Mucosa of stomach (tissue), 1 donor: ENCODE measurements around the gene GCLC.
A peak's percentile ranks its signal among the peaks of the same experiment; 100 is the strongest.
"Not testable (repeated sequence)": the region's sequence is repeated elsewhere in the genome, so short reads cannot be mapped to it uniquely, and the experiment has no call there.

ENCODE experiments used
- H3K27me3 ChIP-seq: one replicate; pipeline ENCODE4 v1.7.0; 2013; ENCODE audit warnings: mild to moderate bottlenecking, low read length; ENCODE audit not compliant: control insufficient read depth, insufficient read depth
- H3K36me3 ChIP-seq: one replicate; pipeline ENCODE4 v1.7.0; 2013; ENCODE audit warnings: low read length; ENCODE audit not compliant: control insufficient read depth, insufficient read depth
- H3K4me1 ChIP-seq: one replicate; pipeline ENCODE4 v1.7.0; 2013; ENCODE audit warnings: mild to moderate bottlenecking, low read length; ENCODE audit not compliant: control insufficient read depth, insufficient read depth
- H3K4me3 ChIP-seq: one replicate; pipeline ENCODE4 v1.7.0; 2013; ENCODE audit warnings: low read length
- H3K9ac ChIP-seq: one replicate; pipeline ENCODE4 v1.7.0; 2013; ENCODE audit warnings: mild to moderate bottlenecking, low read length, moderate library complexity
- H3K9me3 ChIP-seq: one replicate; pipeline ENCODE4 v1.7.0; 2013; ENCODE audit warnings: mild to moderate bottlenecking, low read length, moderate library complexity; ENCODE audit not compliant: control insufficient read depth
- donor health status: Pancreatic carcinoma.

GCLC gene

GRCh38 chr6:53551681-53552080 is 6.8 kb upstream of the GCLC start:
- not testable (repeated sequence) for H3K9me3 ChIP-seq, H3K36me3 ChIP-seq, H3K4me3 ChIP-seq, H3K9ac ChIP-seq, H3K27me3 ChIP-seq
- H3K4me1 ChIP-seq: peaks cover 24% of the 10 kb centered on the region

- H3K36me3 ChIP-seq: no peaks in the 10 kb centered on the region
- H3K4me1 ChIP-seq: peaks cover 22% of the 10 kb centered on the region
- no peaks in the 10 kb centered on the region for H3K27me3 ChIP-seq
- H3K9me3 ChIP-seq: no peaks in the 10 kb centered on the region
- H3K9ac ChIP-seq: peak overlapping the region; percentile 66
- peak overlapping the region; percentile 73 for H3K4me3 ChIP-seq
Observed at GRCh38 chr6:53547811-53548496, 3.1 kb upstream of the GCLC start.

- peak overlapping the region; percentile 66 for H3K9ac ChIP-seq
Observed at GRCh38 chr6:53547166-53547810, 2.4 kb upstream of the GCLC start.

GRCh38 chr6:53546281-53546680 is 1.4 kb upstream of the GCLC start:
- Histone ChIP-seq H3K9ac (no peak overlapping the region), H3K4me1 (peaks cover 19% of the 10 kb centered on the region), H3K9me3 (no peaks in the 10 kb centered on the region), H3K27me3 (no peaks in the 10 kb centered on the region), H3K36me3 (no peaks in the 10 kb centered on the region), H3K4me3 (no peak overlapping the region)

More at GRCh38 chr6:53547166-53547810, 2.4 kb upstream of the GCLC start:
- Histone ChIP-seq H3K9me3 (no peaks in the 10 kb centered on the region), H3K4me3 (peak overlapping the region; percentile 73), H3K27me3 (no peaks in the 10 kb centered on the region), H3K4me1 (peaks cover 24% of the 10 kb centered on the region), H3K36me3 (no peaks in the 10 kb centered on the region)

GRCh38 chr6:53544217-53544469 is 758 bp downstream of the GCLC start:
- Histone ChIP-seq H3K9ac (peak overlapping the region; percentile 74), H3K4me3 (peak overlapping the region; percentile 68), H3K27me3 (no peaks in the 10 kb centered on the region), H3K9me3 (no peaks in the 10 kb centered on the region), H3K36me3 (no peaks in the 10 kb centered on the region), H3K4me1 (peaks cover 30% of the 10 kb centered on the region)

GRCh38 chr6:53543359-53544216 is 1.3 kb downstream of the GCLC start:
- peak overlapping the region; percentile 68 for H3K4me3 ChIP-seq
- H3K36me3 ChIP-seq: no peaks in the 10 kb centered on the region
- H3K9ac ChIP-seq: peak overlapping the region; percentile 74
- H3K9me3 ChIP-seq: no peaks in the 10 kb centered on the region
- H3K27me3 ChIP-seq: no peaks in the 10 kb centered on the region
- H3K4me1 ChIP-seq: peaks cover 29% of the 10 kb centered on the region

GRCh38 chr6:53541900-53542299 is 3.0 kb downstream of the GCLC start:
- Histone ChIP-seq H3K9me3 (no peaks in the 10 kb centered on the region), H3K27me3 (no peaks in the 10 kb centered on the region), H3K4me3 (no peak overlapping the region), H3K36me3 (no peaks in the 10 kb centered on the region), H3K4me1 (peaks cover 24% of the 10 kb centered on the region), H3K9ac (no peak overlapping the region)

GRCh38 chr6:53540129-53540692 is 4.7 kb downstream of the GCLC start:
- peaks cover 19% of the 10 kb centered on the region for H3K4me1 ChIP-seq
- H3K36me3 ChIP-seq: no peaks in the 10 kb centered on the region

GRCh38 chr6:53539561-53539960 is 5.3 kb downstream of the GCLC start:
- H3K27me3 ChIP-seq: no peaks in the 10 kb centered on the region
- H3K9me3 ChIP-seq: no peaks in the 10 kb centered on the region
- peaks cover 17% of the 10 kb centered on the region for H3K4me1 ChIP-seq
- H3K4me3 ChIP-seq: no peak overlapping the region
- no peak overlapping the region for H3K9ac ChIP-seq
- H3K36me3 ChIP-seq: no peaks in the 10 kb centered on the region

More at GRCh38 chr6:53540129-53540692, 4.7 kb downstream of the GCLC start:
- no peak overlapping the region for H3K4me3 ChIP-seq
- H3K9ac ChIP-seq: no peak overlapping the region
- H3K9me3 ChIP-seq: no peaks in the 10 kb centered on the region
- no peaks in the 10 kb centered on the region for H3K27me3 ChIP-seq

- H3K36me3 ChIP-seq: no peaks in the 10 kb centered on the region
- no peaks in the 10 kb centered on the region for H3K27me3 ChIP-seq
- H3K4me1 ChIP-seq: peaks cover 22% of the 10 kb centered on the region
- H3K4me3 ChIP-seq: no peak overlapping the region
- no peaks in the 10 kb centered on the region for H3K9me3 ChIP-seq
- H3K9ac ChIP-seq: no peak overlapping the region
Observed at GRCh38 chr6:53536561-53536960, 8.3 kb downstream of the GCLC start.

- no peak overlapping the region for H3K9ac ChIP-seq
- no peaks in the 10 kb centered on the region for H3K27me3 ChIP-seq
- no peak overlapping the region for H3K4me3 ChIP-seq
- no peaks in the 10 kb centered on the region for H3K9me3 ChIP-seq
- no peaks in the 10 kb centered on the region for H3K36me3 ChIP-seq
- peaks cover 14% of the 10 kb centered on the region for H3K4me1 ChIP-seq
Observed at GRCh38 chr6:53532942-53533341, 12.0 kb downstream of the GCLC start.
